GM18519 (cell line): ENCODE data around the gene BOLA2.
A peak's percentile ranks its signal among the peaks of the same experiment; 100 is the strongest.
"Not testable (repeated sequence)": the region's sequence is repeated elsewhere in the genome, so short reads cannot be mapped to it uniquely, and the experiment has no call there.

Experiments used
- ATAC-seq: cut with Tn5 transposase; IDR thresholded peaks from one replicate; pipeline ENCODE4 v1.9.1; 2021; ENCODE audit warnings: mild to moderate bottlenecking, moderate library complexity; ENCODE audit not compliant: unreplicated experiment, low FRiP score

BOLA2 gene

GRCh38 chr16:29454269-29454668 is at the start of gene BOLA2, which contains the start of gene SLX1B:
BOLA2 (minus strand) TSS chr16:29454351; CDS start chr16:29454253, 98 bp downstream.
SLX1B (plus strand) TSS chr16:29454533.
- ATAC-seq = peak; percentile 82

GRCh38 chr16:29482276-29482675 is 28.1 kb upstream of the BOLA2 start:
- ATAC-seq = not testable (repeated sequence)

GRCh38 chr16:29472065-29472464 is 17.9 kb upstream of the BOLA2 start:
- not testable (repeated sequence) for ATAC-seq

- not testable (repeated sequence) for ATAC-seq
Observed at GRCh38 chr16:29469660-29470059, 15.5 kb upstream of the BOLA2 start.

- ATAC-seq = not testable (repeated sequence)
Observed at GRCh38 chr16:29467654-29468366, 13.7 kb upstream of the BOLA2 start.

GRCh38 chr16:29466904-29467303 is 12.8 kb upstream of the BOLA2 start:
- ATAC-seq = not testable (repeated sequence)

GRCh38 chr16:29465985-29466824 is 12.1 kb upstream of the BOLA2 start:
- ATAC-seq = not testable (repeated sequence)

GRCh38 chr16:29460647-29461030 is 6.5 kb upstream of the BOLA2 start:
- not testable (repeated sequence) for ATAC-seq

- not testable (repeated sequence) for ATAC-seq
Observed at GRCh38 chr16:29459706-29460646, 5.8 kb upstream of the BOLA2 start, which contains the start of gene SULT1A4. SULT1A4 (plus strand) TSS chr16:29459913; CDS start chr16:29461386, 1,473 bp downstream.

GRCh38 chr16:29457660-29458059 is 3.5 kb upstream of the BOLA2 start:
- ATAC-seq = not testable (repeated sequence)

GRCh38 chr16:29454828-29455227 is 677 bp upstream of the BOLA2 start:
- ATAC-seq = peak; percentile 31

- not testable (repeated sequence) for ATAC-seq
Observed at GRCh38 chr16:29453754-29454153, 397 bp downstream of the BOLA2 start.

GRCh38 chr16:29425390-29425789 is 28.8 kb downstream of the BOLA2 start:
- not testable (repeated sequence) for ATAC-seq

- not testable (repeated sequence) for ATAC-seq
Observed at GRCh38 chr16:29423587-29423986, 30.6 kb downstream of the BOLA2 start.

GRCh38 chr16:29405249-29405648 is 48.9 kb downstream of the BOLA2 start:
- not testable (repeated sequence) for ATAC-seq
